ENCODE results near the gene MAPK7.

Gene MAPK7

GRCh38 chr17:19388791-19389785 is 10.8 kb downstream of the MAPK7 start:
- TF ChIP-seq CTCF (IDR thresholded peaks at IDR 0.05; ENCODE audit: low read depth, low read length, missing control alignments) = no peak
- DNase-seq (ENCODE audit: low read depth) = no peak
- H3K4me3 ChIP-seq (ENCODE audit: low read depth, low read length) = no peak overlapping the region

- no peak overlapping the region for H3K4me3 ChIP-seq (ENCODE audit: low read depth, low read length)
- TF ChIP-seq CTCF (IDR thresholded peaks at IDR 0.05; ENCODE audit: low read depth, low read length, missing control alignments) = no peak
- DNase-seq (ENCODE audit: low read depth) = no peak
These were observed 12.7 kb downstream of the MAPK7 start for GRCh38 chr17:19390951-19391350.

- no peak overlapping the region for H3K4me3 ChIP-seq (ENCODE audit: low read depth, low read length)
- no peak for TF ChIP-seq CTCF (IDR thresholded peaks at IDR 0.05; ENCODE audit: low read depth, low read length, missing control alignments)
- no peak for DNase-seq (ENCODE audit: low read depth)
These were observed 13.1 kb downstream of the MAPK7 start for GRCh38 chr17:19391432-19391831.

- no peak overlapping the region for H3K4me3 ChIP-seq (ENCODE audit: low read depth, low read length)
- DNase-seq (ENCODE audit: low read depth) = no peak
- TF ChIP-seq CTCF (IDR thresholded peaks at IDR 0.05; ENCODE audit: low read depth, low read length, missing control alignments) = no peak
These were observed 14.0 kb downstream of the MAPK7 start for GRCh38 chr17:19392303-19392702.

- DNase-seq (ENCODE audit: low read depth) = no peak
These were observed 19.3 kb downstream of the MAPK7 start for GRCh38 chr17:19397556-19398041.

More at GRCh38 chr17:19397556-19398041, 19.3 kb downstream of the MAPK7 start:
- no peak overlapping the region for H3K4me3 ChIP-seq (ENCODE audit: low read depth, low read length)
- peak; percentile 46 for TF ChIP-seq CTCF (IDR thresholded peaks at IDR 0.05; ENCODE audit: low read depth, low read length, missing control alignments)

Measured in GM12864 (cell line).